HL-60 (cell line): ENCODE results near the gene FAM177A1.

Source experiments
- CTCF ChIP-seq: IDR thresholded peaks from one replicate; pipeline ENCODE4 v1.5.1; 2011; ENCODE audit warnings: low read length, control low read depth, inconsistent platforms; ENCODE audit not compliant: insufficient read depth
- POLR2AphosphoS5 ChIP-seq: IDR thresholded peaks from 2 replicates; pipeline ENCODE4 v1.6.1; 2012; ENCODE audit warnings: low read depth
- REST ChIP-seq: IDR thresholded peaks from 2 replicates; pipeline ENCODE4 v1.6.1; 2012; ENCODE audit warnings: low read depth; ENCODE audit not compliant: insufficient replicate concordance

- TF ChIP-seq CTCF, result no peak
- TF ChIP-seq POLR2AphosphoS5, result no peak
- TF ChIP-seq REST, result no peak
Measured at GRCh38 chr14:35083530-35084150, 37.6 kb downstream of the FAM177A1 start.
